Measurements from ENCODE around the gene EIF2B4.

The EIF2B4 gene

DNA sequence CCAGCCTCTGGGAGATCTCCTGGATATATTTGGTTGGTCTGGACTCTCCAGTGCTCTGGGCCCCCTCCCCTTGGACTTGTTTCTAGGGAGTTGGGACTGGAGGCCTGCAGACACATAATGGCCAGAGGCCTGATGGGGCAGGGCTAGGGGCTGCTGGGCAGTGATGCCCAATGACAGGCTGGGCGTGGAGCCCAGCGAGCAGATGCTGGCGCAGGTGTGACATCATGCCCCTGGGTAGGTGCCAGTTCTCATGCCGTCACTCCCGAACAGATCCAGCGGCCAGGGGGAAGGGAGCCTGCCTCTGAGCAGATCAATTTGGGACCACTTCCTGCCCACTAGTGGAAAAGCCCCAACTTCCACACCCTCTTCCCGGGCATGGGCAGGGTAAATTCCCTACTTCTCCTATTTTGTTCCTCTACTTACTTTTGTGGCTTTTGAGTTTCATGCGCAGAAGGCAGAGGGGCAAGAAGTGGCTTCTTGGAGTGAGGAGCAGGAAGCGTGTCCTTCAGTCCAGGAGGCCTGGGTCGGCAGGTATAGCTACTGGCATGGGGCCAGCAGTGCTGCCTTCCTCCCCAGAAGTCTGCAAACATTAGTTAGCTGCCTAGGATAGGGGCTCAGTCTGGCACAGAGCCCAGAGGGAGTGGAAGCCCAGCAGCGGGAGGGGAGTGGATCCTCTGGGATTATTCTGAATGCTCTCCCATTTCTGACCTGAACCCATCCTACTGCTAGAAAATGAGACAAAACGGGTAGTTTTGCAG is 53.3 kb downstream of the EIF2B4 start:
- CTCF ChIA-PET = no interaction called here
- no peak for TF ChIP-seq HDGF (IDR thresholded peaks at IDR 0.05; ENCODE audit: borderline replicate concordance)
- no peak for TF ChIP-seq SP1 (IDR thresholded peaks at IDR 0.05)
- no peak for TF ChIP-seq TARDBP (IDR thresholded peaks at IDR 0.05)
- TF ChIP-seq ELF4 (IDR thresholded peaks at IDR 0.05) = no peak
- no peak for TF ChIP-seq FOXK2 (IDR thresholded peaks at IDR 0.05)
- TF ChIP-seq BHLHE40 (IDR thresholded peaks at IDR 0.05; ENCODE audit: borderline replicate concordance) = no peak
- TF ChIP-seq L3MBTL2 (conservative IDR thresholded peaks at IDR 0.05) = no peak
- TF ChIP-seq ZNF384 (IDR thresholded peaks at IDR 0.05) = no peak
- POLR2A ChIA-PET = no interaction called here
- no peak for DNase-seq (ENCODE audit: extremely low spot score)

DNA sequence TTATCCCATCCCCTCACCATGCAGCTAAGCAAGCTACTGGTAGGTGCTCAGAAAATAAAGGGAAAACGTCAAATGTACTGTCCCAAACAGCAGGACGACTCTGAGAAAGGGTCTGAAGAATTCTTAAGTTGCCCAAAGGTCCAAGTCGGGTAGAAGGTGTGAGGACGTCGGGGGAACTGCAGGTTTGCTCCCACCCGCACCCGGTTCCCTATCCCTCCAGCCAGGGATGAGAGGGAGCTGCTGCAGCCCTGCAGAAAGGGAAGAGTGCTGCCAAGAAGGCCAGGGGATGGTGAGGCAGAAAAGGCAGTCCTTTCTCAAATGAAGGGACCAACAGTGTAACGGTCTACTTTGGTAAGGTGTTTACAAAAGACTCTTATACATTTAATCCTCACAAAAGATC is 55.0 kb downstream of the EIF2B4 start:
- ChIA-PET POLR2A (no interaction called here), CTCF (no interaction called here)
- TF ChIP-seq ELF4 (IDR thresholded peaks at IDR 0.05) (no peak), CTBP1 (IDR thresholded peaks at IDR 0.05; ENCODE audit: borderline replicate concordance) (no peak), TARDBP (IDR thresholded peaks at IDR 0.05) (no peak), FOXA1 (IDR thresholded peaks at IDR 0.05) (no peak), L3MBTL2 (conservative IDR thresholded peaks at IDR 0.05) (no peak), ARNT (IDR thresholded peaks at IDR 0.05) (no peak), HDGF (IDR thresholded peaks at IDR 0.05; ENCODE audit: borderline replicate concordance) (no peak), LEF1 (IDR thresholded peaks at IDR 0.05; ENCODE audit: borderline replicate concordance) (no peak), FOXK2 (IDR thresholded peaks at IDR 0.05) (no peak), ZNF384 (IDR thresholded peaks at IDR 0.05) (no peak), BHLHE40 (IDR thresholded peaks at IDR 0.05; ENCODE audit: borderline replicate concordance) (no peak), SP1 (IDR thresholded peaks at IDR 0.05) (no peak), FOXM1 (IDR thresholded peaks at IDR 0.05; ENCODE audit: borderline replicate concordance) (no peak), SUZ12 (IDR thresholded peaks at IDR 0.05) (no peak), NFRKB (IDR thresholded peaks at IDR 0.05) (no peak)
- TF ChIP-seq, protein P1, sequence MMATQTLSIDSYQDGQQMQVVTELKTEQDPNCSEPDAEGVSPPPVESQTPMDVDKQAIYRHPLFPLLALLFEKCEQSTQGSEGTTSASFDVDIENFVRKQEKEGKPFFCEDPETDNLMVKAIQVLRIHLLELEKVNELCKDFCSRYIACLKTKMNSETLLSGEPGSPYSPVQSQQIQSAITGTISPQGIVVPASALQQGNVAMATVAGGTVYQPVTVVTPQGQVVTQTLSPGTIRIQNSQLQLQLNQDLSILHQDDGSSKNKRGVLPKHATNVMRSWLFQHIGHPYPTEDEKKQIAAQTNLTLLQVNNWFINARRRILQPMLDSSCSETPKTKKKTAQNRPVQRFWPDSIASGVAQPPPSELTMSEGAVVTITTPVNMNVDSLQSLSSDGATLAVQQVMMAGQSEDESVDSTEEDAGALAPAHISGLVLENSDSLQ (IDR thresholded peaks at IDR 0.05) = no peak
- no peak for DNase-seq (ENCODE audit: extremely low spot score)

DNA sequence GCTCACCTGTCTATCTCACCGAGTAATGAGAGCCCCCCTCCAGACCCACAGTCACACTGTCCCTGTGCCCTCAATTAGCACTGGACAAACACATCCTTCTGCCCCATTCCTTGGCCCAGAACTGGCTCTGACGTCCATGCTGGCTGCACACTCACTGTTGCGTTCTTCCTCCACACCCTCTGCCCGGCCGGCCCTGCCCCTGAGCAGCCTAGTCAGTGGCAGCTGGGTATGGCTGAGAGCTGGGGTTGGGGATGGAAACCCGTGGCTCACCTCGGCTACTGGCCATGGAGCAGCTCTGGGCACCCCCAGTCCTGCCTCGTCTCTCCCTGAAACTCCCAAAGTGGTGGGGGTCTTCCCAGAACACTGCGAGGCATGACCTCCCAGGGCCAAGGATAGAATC is 55.4 kb downstream of the EIF2B4 start:
- ChIA-PET CTCF (interaction anchor here (0.7 to 1.3 kb wide), 2 partner anchors 12 to 223 kb away, joined by 3 read pairs; no protein-coding TSS in a partner anchor), POLR2A (interaction anchor here (1.2 kb wide), 2 partner anchors 8 to 11 kb away, joined by 6 to 7 read pairs; partner anchors contain the start of gene MPV17)
- no peak for TF ChIP-seq HDGF (IDR thresholded peaks at IDR 0.05; ENCODE audit: borderline replicate concordance)
- TF ChIP-seq FOXA1 (IDR thresholded peaks at IDR 0.05) = no peak
- no peak for TF ChIP-seq BHLHE40 (IDR thresholded peaks at IDR 0.05; ENCODE audit: borderline replicate concordance)
- no peak for TF ChIP-seq ELF4 (IDR thresholded peaks at IDR 0.05)
- TF ChIP-seq SP1 (IDR thresholded peaks at IDR 0.05) = no peak
- TF ChIP-seq CTBP1 (IDR thresholded peaks at IDR 0.05; ENCODE audit: borderline replicate concordance) = no peak
- TF ChIP-seq FOXM1 (IDR thresholded peaks at IDR 0.05; ENCODE audit: borderline replicate concordance) = no peak
- no peak for TF ChIP-seq LEF1 (IDR thresholded peaks at IDR 0.05; ENCODE audit: borderline replicate concordance)
- TF ChIP-seq ZNF384 (IDR thresholded peaks at IDR 0.05) = no peak
- TF ChIP-seq L3MBTL2 (conservative IDR thresholded peaks at IDR 0.05) = no peak
- no peak for TF ChIP-seq NFRKB (IDR thresholded peaks at IDR 0.05)
- DNase-seq (ENCODE audit: extremely low spot score) = no peak
